Natural killer cell (primary cell): ENCODE measurements around the gene HOXC6. TPM values are rescaled to one million over a fixed set of nuclear protein-coding genes. Genes with fewer than 3 reads are reported as not detected.

Source experiments
- ATAC-seq, 3 donors: fragments of 150-1000 bp in 2 of 3; fragments of 200-7000 bp in 1 of 3; cut with Tn5 transposase; 1 replicate in 1 of 3; 2 replicates in 2 of 3; pipeline ENCODE4 v1.10.0; 2021; ENCODE audit warnings: mild to moderate bottlenecking in 2 of 3, moderate library complexity in 2 of 3
- DNase-seq, 2 donors: peaks; one replicate each; pipeline versions ENCODE4 v3.0.0 to v3.0.0-alpha.2; 2013 to 2021; ENCODE audit warnings: mixed read lengths in 1 of 2
- H3K27ac ChIP-seq: one replicate; pipeline ENCODE4 v1.5.1; 2013; ENCODE audit warnings: mild to moderate bottlenecking, low read length
- H3K27me3 ChIP-seq: one replicate; pipeline ENCODE4 v1.6.1; 2013; ENCODE audit warnings: low read length; ENCODE audit not compliant: control insufficient read depth, insufficient read depth
- H3K36me3 ChIP-seq: one replicate; pipeline ENCODE4 v1.6.1; 2013; ENCODE audit warnings: low read length; ENCODE audit not compliant: control insufficient read depth, insufficient read depth
- H3K4me1 ChIP-seq: one replicate; pipeline ENCODE4 v1.6.1; 2013; ENCODE audit warnings: low read length; ENCODE audit not compliant: control insufficient read depth, insufficient read depth
- H3K4me3 ChIP-seq: one replicate; pipeline ENCODE4 v1.5.1; 2013; ENCODE audit warnings: low read length
- H3K9me3 ChIP-seq: one replicate; pipeline ENCODE4 v1.6.1; 2013; ENCODE audit warnings: low read length; ENCODE audit not compliant: control insufficient read depth, insufficient read depth
- H3K27ac Mint-ChIP-seq, 2 donors: one replicate each; pipeline ENCODE4 v1.8.0; 2022; ENCODE audit warnings: mild to moderate bottlenecking in 2 of 2, mixed read lengths in 2 of 2, moderate library complexity in 1 of 2
- H3K27me3 Mint-ChIP-seq, 2 donors: one replicate each; pipeline ENCODE4 v1.8.0; 2022; ENCODE audit warnings: low read depth in 2 of 2, mixed read lengths in 2 of 2
- H3K36me3 Mint-ChIP-seq: one replicate; pipeline ENCODE4 v1.8.0; 2022; ENCODE audit warnings: mixed read lengths
- H3K4me1 Mint-ChIP-seq, 2 donors: one replicate each; pipeline ENCODE4 v1.8.0; 2022; ENCODE audit warnings: mixed read lengths in 2 of 2
- H3K4me3 Mint-ChIP-seq: one replicate; pipeline ENCODE4 v1.8.0; 2022; ENCODE audit warnings: mild to moderate bottlenecking, moderate library complexity, mixed read lengths
- H3K9me3 Mint-ChIP-seq, 2 donors: one replicate each; pipeline ENCODE4 v1.8.0; 2022; ENCODE audit warnings: mixed read lengths in 2 of 2
- CTCF ChIP-seq: fragments of 200-600 bp; IDR thresholded peaks from one replicate; pipeline ENCODE4 v1.8.0; 2022; ENCODE audit warnings: antibody characterized with exemption
- WGBS: methylation state at CpG from one replicate; pipeline ENCODE4 v1.1.7; 2013; ENCODE audit warnings: missing lambda C conversion rate; ENCODE audit not compliant: insufficient coverage; 5-methylcytosine and 5-hydroxymethylcytosine counted together
- intact Hi-C: fragments of 100-400 bp; cut with micrococcal nuclease; formaldehyde crosslinking; loops from one replicate; pipeline ENCODE4 v1.14.2; 2022
- total RNA-seq, 4 donors: library from RNA; stranded (reverse); fragments of 120-200 nt in 1 of 4; gene quantifications; one replicate each; pipeline versions ENCODE4 v1.2.3 to v1.2.4, GENCODE V29; 2013 to 2022

The HOXC6 gene
- total RNA-seq, 3 donors from 2014 or later (not counting 1 experiment from before 2014, with no cell fraction given): not detected

GRCh38 chr12:54053003-54053750 is 24.9 kb downstream of the HOXC6 start:
- peaks cover 59% of the 10 kb centered on the region for H3K27me3 ChIP-seq
- ATAC-seq (peak; percentile 70 to 75 (median 73)), DNase-seq (peak in 1 of 2 donors; percentile 60)
- Mint-ChIP-seq H3K4me3 (peak overlapping the region; percentile 76), H3K27me3 (peaks cover 65 to 74% of the 10 kb centered on the region in 2 donors), H3K4me1 (peaks cover 36 to 44% of the 10 kb centered on the region in 2 donors), H3K27ac (peak overlapping the region; percentile 63 to 71), H3K9me3 (no peaks in the 10 kb centered on the region), H3K36me3 (no peaks in the 10 kb centered on the region)
- H3K36me3 ChIP-seq: no peaks in the 10 kb centered on the region
- no peak for TF ChIP-seq CTCF
- intact Hi-C loops: no loop called here
- H3K4me1 ChIP-seq: peaks cover 47% of the 10 kb centered on the region
- 3% methylated on average over 21 of the region's 22 CpGs for WGBS
- no peaks in the 10 kb centered on the region for H3K9me3 ChIP-seq
- peak overlapping the region; percentile 83 for H3K4me3 ChIP-seq
- peak overlapping the region; percentile 95 for H3K27ac ChIP-seq

- 5% methylated on average over 47 of the region's 52 CpGs for WGBS
- ATAC-seq (peak; percentile 55 to 56 (median 56)), DNase-seq (peak in 1 of 2 donors; percentile 61)
- peaks cover 36 to 44% of the 10 kb centered on the region in 2 donors for H3K4me1 Mint-ChIP-seq
- H3K27ac Mint-ChIP-seq: peak within 1 kb of the TSS; percentile 63 to 71
- H3K27me3 Mint-ChIP-seq: peaks cover 63 to 74% of the 10 kb centered on the region in 2 donors
- no peaks in the 10 kb centered on the region for H3K36me3 ChIP-seq
- H3K27me3 ChIP-seq: peaks cover 51% of the 10 kb centered on the region
- H3K27ac ChIP-seq: peak within 1 kb of the TSS; percentile 95
- peak within 1 kb of the TSS; percentile 81 for H3K4me3 Mint-ChIP-seq
- no peaks in the 10 kb centered on the region for H3K36me3 Mint-ChIP-seq
- no peaks in the 10 kb centered on the region for H3K9me3 Mint-ChIP-seq
- no peak for TF ChIP-seq CTCF
- peak within 1 kb of the TSS; percentile 83 for H3K4me3 ChIP-seq
- H3K4me1 ChIP-seq: peaks cover 47% of the 10 kb centered on the region
- no peaks in the 10 kb centered on the region for H3K9me3 ChIP-seq
- intact Hi-C loops: no loop called here
Observed at GRCh38 chr12:54053751-54054741, 25.8 kb downstream of the HOXC6 start, which contains the start of gene HOXC4. TSS of gene HOXC4 (plus strand) at chr12:54053835. CDS start at chr12:54053923, 88 bp downstream.

GRCh38 chr12:54054742-54055194 is 26.5 kb downstream of the HOXC6 start:
- Histone ChIP-seq H3K36me3 (no peaks in the 10 kb centered on the region), H3K27me3 (peaks cover 46% of the 10 kb centered on the region), H3K4me1 (peaks cover 47% of the 10 kb centered on the region), H3K27ac (no peak overlapping the region), H3K9me3 (no peaks in the 10 kb centered on the region), H3K4me3 (no peak overlapping the region)
- Mint-ChIP-seq H3K4me1 (peaks cover 34 to 44% of the 10 kb centered on the region in 2 donors), H3K27me3 (peaks cover 64 to 74% of the 10 kb centered on the region in 2 donors), H3K4me3 (peak overlapping the region; percentile 81), H3K36me3 (no peaks in the 10 kb centered on the region), H3K9me3 (no peaks in the 10 kb centered on the region), H3K27ac (peak overlapping the region; percentile 63 to 71)
- TF ChIP-seq CTCF: no peak
- WGBS: 42% methylated on average over 22 of the region's 24 CpGs
- no peak for ATAC-seq
- intact Hi-C loops: no loop called here
- DNase-seq: no peak
